Measurements from ENCODE around the gene OR52R1.

- TF ChIP-seq CTCF (IDR thresholded peaks at IDR 0.05; ENCODE audit: poor library complexity): no peak
- no peak for TF ChIP-seq EZH2 (IDR thresholded peaks at IDR 0.05; ENCODE audit: borderline replicate concordance)
- no peak for TF ChIP-seq EZH2phosphoT487 (IDR thresholded peaks at IDR 0.05; ENCODE audit: low read depth, severe bottlenecking, unreplicated experiment)
These were observed 34.3 kb downstream of the OR52R1 start, which contains the start of gene OR51F1 for GRCh38 chr11:4769838-4770237.

All from hepatocyte (in vitro differentiated cells).